CD14-positive monocyte (primary cell): ENCODE data around the gene DCDC2. TPM values are rescaled to one million over a fixed set of nuclear protein-coding genes. Genes with fewer than 3 reads are reported as not detected.
A peak's percentile ranks its signal among the peaks of the same experiment; 100 is the strongest.

ENCODE experiments used
- DNase-seq, 3 donors: peaks; one replicate each; pipeline ENCODE4 v3.0.0-alpha.2; 2011 to 2022
- H2AFZ ChIP-seq: 2 replicates; pipeline ENCODE4 v1.6.0; 2012; ENCODE audit warnings: mild to moderate bottlenecking, low read depth, low read length, inconsistent platforms; ENCODE audit not compliant: insufficient read depth, poor library complexity, severe bottlenecking
- H3K27ac ChIP-seq, 2 donors: 1 replicate in 1 of 2; 2 replicates in 1 of 2; pipeline ENCODE4 v1.5.1; 2012 to 2013; ENCODE audit warnings: low read length in 2 of 2, control low read depth in 1 of 2, inconsistent platforms in 1 of 2, low read depth in 1 of 2, mild to moderate bottlenecking in 1 of 2
- H3K27me3 ChIP-seq, 2 donors: one replicate each; pipeline versions ENCODE4 v1.6.0 to v1.6.1; 2011 to 2013; ENCODE audit warnings: low read length in 2 of 2; ENCODE audit not compliant: control insufficient read depth in 2 of 2, insufficient read depth in 2 of 2
- H3K36me3 ChIP-seq, 2 donors: replicated peaks in 1 of 2; 1 replicate in 1 of 2; 2 replicates in 1 of 2; pipeline versions ENCODE4 v1.5.1 to v1.6.1; 2012 to 2013; ENCODE audit warnings: low read length in 2 of 2, control low read depth in 1 of 2, inconsistent platforms in 1 of 2, mild to moderate bottlenecking in 1 of 2; ENCODE audit not compliant: insufficient read depth in 2 of 2, control insufficient read depth in 1 of 2
- H3K4me1 ChIP-seq, 2 donors: 1 replicate in 1 of 2; 2 replicates in 1 of 2; pipeline versions ENCODE4 v1.5.1 to v1.6.1; 2012 to 2013; ENCODE audit warnings: low read length in 2 of 2, control low read depth in 1 of 2, inconsistent platforms in 1 of 2, mild to moderate bottlenecking in 1 of 2, moderate library complexity in 1 of 2; ENCODE audit not compliant: insufficient read depth in 2 of 2, control insufficient read depth in 1 of 2
- H3K4me2 ChIP-seq: replicated peaks from 2 replicates; pipeline ENCODE3; 2012; ENCODE audit warnings: low read length, moderate library complexity, mild to moderate bottlenecking; ENCODE audit not compliant: poor library complexity, severe bottlenecking; ENCODE audit errors: extremely low read depth
- H3K4me3 ChIP-seq, 3 experiments: fragments of 200-600 bp in 1 of 3; sonication (generic) in 1 of 3; replicated peaks in 1 of 3; 1 replicate in 2 of 3; 2 replicates in 1 of 3; pipeline ENCODE4 v1.5.1; 2011 to 2013; ENCODE audit warnings: low read length in 3 of 3, mild to moderate bottlenecking in 3 of 3, control low read depth in 2 of 3, low read depth in 2 of 3, inconsistent platforms in 1 of 3, moderate library complexity in 1 of 3
- H3K79me2 ChIP-seq: 2 replicates; pipeline ENCODE4 v1.6.0; 2012; ENCODE audit warnings: mild to moderate bottlenecking, control low read depth, inconsistent platforms, low read length, moderate library complexity; ENCODE audit not compliant: insufficient read depth
- H3K9ac ChIP-seq: 2 replicates; pipeline ENCODE4 v1.6.0; 2017; ENCODE audit warnings: low read length, mild to moderate bottlenecking; ENCODE audit not compliant: insufficient read depth, poor library complexity, severe bottlenecking
- H3K9me3 ChIP-seq, 2 donors: replicated peaks in 1 of 2; 1 replicate in 1 of 2; 2 replicates in 1 of 2; pipeline versions ENCODE4 v1.5.1 to v1.6.1; 2012 to 2013; ENCODE audit warnings: low read length in 2 of 2, control low read depth in 1 of 2; ENCODE audit not compliant: control insufficient read depth in 1 of 2, insufficient read depth in 1 of 2
- H4K20me1 ChIP-seq: 2 replicates; pipeline ENCODE4 v1.6.0; 2012; ENCODE audit warnings: mild to moderate bottlenecking, low read length, control low read depth, moderate library complexity; ENCODE audit not compliant: insufficient read depth
- H3K27ac Mint-ChIP-seq, 7 donors: one replicate each; pipeline ENCODE4 v1.8.0; 2020; ENCODE audit warnings: mild to moderate bottlenecking in 7 of 7, mixed read lengths in 7 of 7, moderate library complexity in 6 of 7, inconsistent platforms in 2 of 7
- H3K27me3 Mint-ChIP-seq, 3 donors: one replicate each; pipeline ENCODE4 v1.8.0; 2021 to 2022; ENCODE audit warnings: low read depth in 3 of 3, mild to moderate bottlenecking in 3 of 3, mixed read lengths in 3 of 3, moderate library complexity in 3 of 3, inconsistent platforms in 1 of 3
- H3K36me3 Mint-ChIP-seq, 2 donors: one replicate each; pipeline ENCODE4 v1.8.0; 2020; ENCODE audit warnings: mixed read lengths in 2 of 2, inconsistent platforms in 1 of 2, mild to moderate bottlenecking in 1 of 2
- H3K4me1 Mint-ChIP-seq: one replicate; pipeline ENCODE4 v1.8.0; 2020; ENCODE audit warnings: mild to moderate bottlenecking, mixed read lengths
- H3K4me3 Mint-ChIP-seq, 2 donors: one replicate each; pipeline ENCODE4 v1.8.0; 2020; ENCODE audit warnings: mild to moderate bottlenecking in 2 of 2, mixed read lengths in 2 of 2, moderate library complexity in 1 of 2
- H3K9me3 Mint-ChIP-seq, 7 donors: one replicate each; pipeline ENCODE4 v1.8.0; 2020 to 2022; ENCODE audit warnings: mixed read lengths in 7 of 7, mild to moderate bottlenecking in 6 of 7, moderate library complexity in 6 of 7, inconsistent platforms in 2 of 7
- CTCF ChIP-seq: fragments of 200-600 bp; IDR thresholded peaks from one replicate; pipeline ENCODE4 v1.8.0; 2022; ENCODE audit warnings: antibody characterized with exemption, mild to moderate bottlenecking
- WGBS: methylation state at CpG from one replicate; pipeline ENCODE4 v1.1.5; 2013; ENCODE audit warnings: missing lambda C conversion rate; ENCODE audit not compliant: insufficient coverage; 5-methylcytosine and 5-hydroxymethylcytosine counted together
- intact Hi-C, 2 donors: fragments of 100-400 bp; cut with micrococcal nuclease; formaldehyde crosslinking; loops; one replicate each; pipeline versions ENCODE4 v1.15.0 to v1.15.1; 2023
- polyA plus RNA-seq, 3 donors: library from polyadenylated mRNA; depleted of rRNA in 1 of 3; unstranded in 2 of 3; stranded (reverse) in 1 of 3; fragments of 300-500 nt in 2 of 3; fragments of >200 nt in 1 of 3; fragmentation: Illumina TruSeq in 2 of 3; gene quantifications; 1 replicate in 2 of 3; 2 replicates in 1 of 3; pipeline ENCODE4 v1.2.3, GENCODE V29; 2012 to 2021

The DCDC2 gene
- polyA plus RNA-seq, 3 donors = not detected

DNA sequence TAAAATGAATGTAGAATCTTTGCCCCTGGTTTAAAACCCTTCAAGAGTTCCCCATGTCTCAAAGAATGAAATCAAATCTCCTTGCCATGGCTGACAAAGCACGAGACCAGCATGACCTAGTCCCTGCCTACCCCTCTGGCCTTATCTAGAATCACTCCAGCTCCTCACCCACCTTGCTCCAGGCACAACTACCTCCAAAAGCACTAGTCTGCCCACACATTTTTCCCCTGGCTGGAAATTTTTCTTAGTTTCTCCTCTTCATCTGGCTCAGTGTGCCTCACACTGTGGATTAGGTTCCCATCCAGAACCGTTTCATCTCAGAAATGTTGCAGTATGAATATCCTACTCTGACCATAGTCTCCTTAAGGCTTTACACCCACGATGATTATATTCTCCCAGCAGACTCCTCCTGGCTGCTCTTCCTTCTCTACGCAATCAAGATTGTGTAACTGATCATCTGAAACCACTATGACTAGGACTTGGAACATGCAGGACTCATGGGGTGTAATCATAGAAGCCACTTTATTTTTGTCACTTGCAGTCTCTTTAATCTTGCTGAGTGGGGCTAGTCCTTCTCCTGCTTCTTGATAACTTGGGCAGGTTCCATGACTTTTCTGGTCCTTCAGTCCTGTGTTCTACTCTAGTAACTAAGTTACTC lies 37.0 kb upstream of the DCDC2 start:
- no peak overlapping the region for H3K4me3 ChIP-seq
- intact Hi-C loops = no loop called here
- TF ChIP-seq CTCF = no peak
- no peaks in the 10 kb centered on the region for H3K79me2 ChIP-seq
- 35% methylated on average over 3 of the region's 4 CpGs for WGBS
- H2AFZ ChIP-seq = no peak overlapping the region
- Mint-ChIP-seq H3K4me1 (peaks cover 12% of the 10 kb centered on the region), H3K27me3 (peaks cover 1 to 11% (median 10%) of the 10 kb centered on the region in 3 donors), H3K4me3 (no peak overlapping the region), H3K9me3 (peaks cover 0 to 10% (median 5%) of the 10 kb centered on the region in 7 donors), H3K36me3 (no peaks in the 10 kb centered on the region), H3K27ac (peak overlapping the region; percentile 51 to 86 (median 78))
- DNase-seq = peak; percentile 61 to 73 (median 65)
- H4K20me1 ChIP-seq = no peaks in the 10 kb centered on the region
- peaks cover 0 to 3% of the 10 kb centered on the region in 2 donors for H3K9me3 ChIP-seq
- peaks cover 0 to 2% of the 10 kb centered on the region in 2 donors for H3K27me3 ChIP-seq
- peaks cover 12% of the 10 kb centered on the region in 2 donors for H3K4me1 ChIP-seq
- peak overlapping the region; percentile 25 for H3K9ac ChIP-seq
- H3K27ac ChIP-seq = peak overlapping the region in 1 of 2 donors; percentile 63
- H3K36me3 ChIP-seq = no peaks in the 10 kb centered on the region
- no peak overlapping the region for H3K4me2 ChIP-seq

GRCh38 chr6:24394061-24394779 lies 36.4 kb upstream of the DCDC2 start:
- Histone ChIP-seq H3K27ac (peak overlapping the region in 1 of 2 donors; percentile 63), H4K20me1 (no peaks in the 10 kb centered on the region), H3K36me3 (no peaks in the 10 kb centered on the region), H3K27me3 (no peaks in the 10 kb centered on the region), H3K4me1 (peaks cover 12% of the 10 kb centered on the region in 2 donors), H3K79me2 (no peaks in the 10 kb centered on the region), H3K4me2 (no peak overlapping the region), H3K9ac (peak overlapping the region; percentile 25), H3K9me3 (peaks cover 0 to 3% of the 10 kb centered on the region in 2 donors), H3K4me3 (no peak overlapping the region), H2AFZ (no peak overlapping the region)
- H3K4me3 Mint-ChIP-seq = no peak overlapping the region
- intact Hi-C loops = no loop called here
- H3K4me1 Mint-ChIP-seq = peaks cover 12% of the 10 kb centered on the region
- peaks cover 0 to 10% (median 5%) of the 10 kb centered on the region in 7 donors for H3K9me3 Mint-ChIP-seq
- 100% methylated on average over 1 of the region's 2 CpGs for WGBS
- DNase-seq = peak; percentile 6 to 19 (median 12)
- peak overlapping the region in 6 of 7 donors; percentile 60 to 86 (median 69) for H3K27ac Mint-ChIP-seq
- H3K36me3 Mint-ChIP-seq = no peaks in the 10 kb centered on the region
- peaks cover 0 to 8% (median 4%) of the 10 kb centered on the region in 3 donors for H3K27me3 Mint-ChIP-seq
- no peak for TF ChIP-seq CTCF
